ENCODE data around the gene FBLN7.
"Not testable (repeated sequence)": the region's sequence is repeated elsewhere in the genome, so short reads cannot be mapped to it uniquely, and the experiment has no call there.

FBLN7 gene

GRCh38 chr2:112187046-112187715, 49.0 kb downstream of the FBLN7 start:
- DNase-seq: no peak

- DNase-seq: no peak
These were observed 49.8 kb downstream of the FBLN7 start for GRCh38 chr2:112187805-112188596.

GRCh38 chr2:112189001-112189556, 50.9 kb downstream of the FBLN7 start:
- DNase-seq: no peak

GRCh38 chr2:112194028-112194427, 55.8 kb downstream of the FBLN7 start:
- no peak for DNase-seq

- no peak for DNase-seq
These were observed 56.3 kb downstream of the FBLN7 start for GRCh38 chr2:112194482-112194881.

GRCh38 chr2:112195167-112195766, 57.1 kb downstream of the FBLN7 start:
- no peak for DNase-seq

- DNase-seq: no peak
These were observed 57.8 kb downstream of the FBLN7 start for GRCh38 chr2:112195950-112196349.

- DNase-seq: no peak
These were observed 59.7 kb downstream of the FBLN7 start for GRCh38 chr2:112197868-112198267.

GRCh38 chr2:112198780-112199179, 60.6 kb downstream of the FBLN7 start:
- DNase-seq: no peak

GRCh38 chr2:112199188-112199587, 61.0 kb downstream of the FBLN7 start:
- DNase-seq: no peak

GRCh38 chr2:112201696-112202430, 63.7 kb downstream of the FBLN7 start:
- DNase-seq: no peak

- peak; percentile 18 for DNase-seq
These were observed 66.2 kb downstream of the FBLN7 start for GRCh38 chr2:112204411-112204810.

GRCh38 chr2:112207905-112208304, 69.7 kb downstream of the FBLN7 start:
- not testable (repeated sequence) for DNase-seq

GRCh38 chr2:112216167-112216566, 78.0 kb downstream of the FBLN7 start:
- DNase-seq: no peak

GRCh38 chr2:112217854-112218253, 79.7 kb downstream of the FBLN7 start:
- no peak for DNase-seq

- no peak for DNase-seq
These were observed 82.0 kb downstream of the FBLN7 start for GRCh38 chr2:112220186-112220585.

- DNase-seq: no peak
These were observed 82.6 kb downstream of the FBLN7 start for GRCh38 chr2:112220831-112221230.

GRCh38 chr2:112229348-112229747, 91.2 kb downstream of the FBLN7 start:
- peak; percentile 91 for DNase-seq

GRCh38 chr2:112230371-112230770, 92.2 kb downstream of the FBLN7 start:
- DNase-seq: no peak
